SW 1271 (cell line): ENCODE results near the gene TSPO.

ENCODE experiments used
- DNase-seq, 2 experiments: peaks; one replicate each; lab custom pipeline; 2025; lab: John Stamatoyannopoulos, UW

TSPO gene

DNA sequence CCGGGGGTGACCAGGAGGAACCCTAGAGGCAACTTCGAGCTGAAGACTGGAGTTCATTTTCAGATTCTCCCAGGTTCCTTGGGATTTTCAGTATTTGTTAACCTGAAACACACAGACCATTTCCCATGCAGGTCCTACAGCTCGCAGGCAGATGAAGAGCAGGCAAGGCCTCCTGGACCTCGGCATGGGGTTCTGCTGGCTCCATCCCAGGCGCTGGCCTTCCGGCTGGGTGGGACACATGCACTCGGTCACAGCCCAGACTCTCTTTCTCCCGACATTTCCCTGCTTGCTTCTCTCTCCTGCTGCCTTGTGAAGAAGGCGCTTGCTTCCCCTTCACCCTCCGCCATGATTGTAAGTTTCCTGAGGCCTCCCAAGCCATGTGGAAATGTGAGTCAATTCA is 51.0 kb downstream of the TSPO start:
- DNase-seq = no peak

DNA sequence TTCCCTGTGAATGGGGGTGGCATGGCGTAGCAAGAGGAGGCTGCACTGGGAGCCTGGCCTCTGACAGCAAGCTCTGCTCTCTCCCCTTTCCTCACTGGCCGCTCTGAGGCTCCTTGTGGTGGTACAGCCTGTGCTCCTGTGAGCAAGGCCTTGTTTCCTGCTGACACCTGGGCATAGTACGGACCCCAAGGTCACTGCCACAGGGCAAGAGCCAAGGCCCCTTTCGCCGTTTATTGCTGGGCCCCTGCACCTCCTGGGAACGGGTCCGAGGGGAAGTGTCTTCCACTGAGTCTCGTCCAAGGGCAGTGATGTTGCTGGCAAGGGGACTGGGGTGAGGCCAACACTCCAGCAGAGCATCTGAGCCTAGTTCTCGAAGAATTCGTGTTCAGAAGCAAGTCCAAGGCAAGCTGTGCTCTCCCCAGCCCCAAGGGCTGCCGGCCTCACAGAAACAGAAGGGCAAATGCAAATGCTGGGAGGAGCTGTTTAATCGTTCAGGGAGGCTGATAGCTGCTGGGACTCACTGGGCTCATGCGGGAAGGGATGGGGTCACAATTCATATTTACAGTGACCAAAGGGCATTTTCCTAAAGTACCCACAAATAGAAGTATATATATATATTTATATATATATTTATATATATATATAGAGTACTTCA is 51.5 kb downstream of the TSPO start:
- no peak for DNase-seq

DNA sequence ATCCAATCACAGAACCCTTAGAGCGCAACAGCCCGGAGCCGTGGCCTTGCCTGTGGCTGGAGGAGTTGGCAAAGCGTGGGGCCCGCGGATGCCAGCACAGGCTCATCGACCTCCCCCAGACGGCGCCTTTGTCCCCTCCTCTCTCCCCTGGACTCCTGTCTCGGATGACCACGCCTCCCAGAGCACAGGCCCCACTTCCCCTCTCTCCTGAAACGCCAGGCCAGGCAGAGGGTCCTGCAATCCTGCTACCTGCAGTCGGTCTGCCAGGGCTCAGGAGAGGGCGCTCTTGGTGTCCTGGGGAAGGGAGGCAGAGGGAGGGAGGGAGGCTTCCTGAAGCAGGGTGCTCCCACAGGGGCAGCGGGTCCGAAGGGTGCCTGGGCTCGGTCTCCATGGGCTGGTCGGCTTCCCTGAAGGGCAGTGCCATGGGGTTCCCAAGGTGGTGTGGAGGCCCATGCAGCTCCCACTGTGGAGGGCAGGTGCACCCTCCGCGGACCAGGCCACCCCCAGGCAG is 52.2 kb downstream of the TSPO start:
- no peak for DNase-seq

- no peak for DNase-seq
These were observed 53.9 kb downstream of the TSPO start for GRCh38 chr22:43205261-43205691.

GRCh38 chr22:43205748-43206508 is 54.6 kb downstream of the TSPO start:
- no peak for DNase-seq

DNA sequence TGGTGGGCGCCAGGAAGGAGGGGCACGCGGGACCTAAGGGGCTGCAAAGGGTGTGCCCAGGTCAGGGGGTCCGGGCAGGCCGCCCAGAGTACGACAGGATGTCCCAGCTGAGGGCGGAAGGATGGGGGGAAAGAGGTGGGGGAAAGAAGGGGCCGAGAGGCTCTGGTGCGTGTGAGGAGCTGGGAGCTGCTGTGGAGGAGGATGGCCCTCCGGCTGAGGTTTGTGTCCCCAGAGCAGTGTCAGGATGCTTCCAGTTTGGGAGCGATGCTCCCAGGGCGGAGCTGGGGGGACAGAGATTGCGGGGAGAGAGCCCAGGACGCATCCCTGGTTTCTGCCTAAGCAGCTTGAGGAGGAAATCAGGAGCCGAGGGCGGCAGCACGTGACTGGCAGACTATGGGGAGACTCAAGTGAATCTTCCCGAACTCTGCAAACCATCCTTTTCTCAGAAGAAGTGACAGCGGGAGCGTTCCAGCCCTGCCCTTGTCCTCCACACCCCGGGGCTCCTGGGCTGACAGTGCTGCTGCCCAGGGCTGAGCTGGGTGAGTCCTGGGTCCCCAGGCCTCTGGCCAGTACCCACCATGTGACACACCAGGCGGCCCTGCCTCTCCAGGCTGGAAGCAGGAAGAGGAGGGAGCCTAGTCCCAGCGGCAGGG is 55.3 kb downstream of the TSPO start:
- no peak for DNase-seq

DNA sequence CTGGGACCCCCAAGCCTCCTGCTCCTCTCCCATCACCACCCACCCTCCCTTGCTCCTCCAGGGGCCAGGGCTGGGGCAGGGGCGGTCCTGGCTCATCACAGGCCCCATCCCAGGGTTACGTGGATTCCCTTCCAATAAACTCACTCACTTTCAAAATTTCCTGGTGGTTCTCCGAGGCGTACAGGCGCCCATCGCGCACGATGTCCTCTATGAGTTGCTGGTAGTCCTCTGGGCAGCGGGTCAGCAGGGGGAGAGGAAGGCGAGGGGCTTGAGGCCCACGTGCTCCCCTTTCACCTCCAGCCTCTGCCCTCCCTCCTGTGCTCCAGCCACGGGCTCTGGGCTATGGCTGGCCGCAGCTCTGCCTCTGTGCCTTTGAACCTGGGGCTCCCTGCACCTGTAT is 56.0 kb downstream of the TSPO start:
- no peak for DNase-seq

DNA sequence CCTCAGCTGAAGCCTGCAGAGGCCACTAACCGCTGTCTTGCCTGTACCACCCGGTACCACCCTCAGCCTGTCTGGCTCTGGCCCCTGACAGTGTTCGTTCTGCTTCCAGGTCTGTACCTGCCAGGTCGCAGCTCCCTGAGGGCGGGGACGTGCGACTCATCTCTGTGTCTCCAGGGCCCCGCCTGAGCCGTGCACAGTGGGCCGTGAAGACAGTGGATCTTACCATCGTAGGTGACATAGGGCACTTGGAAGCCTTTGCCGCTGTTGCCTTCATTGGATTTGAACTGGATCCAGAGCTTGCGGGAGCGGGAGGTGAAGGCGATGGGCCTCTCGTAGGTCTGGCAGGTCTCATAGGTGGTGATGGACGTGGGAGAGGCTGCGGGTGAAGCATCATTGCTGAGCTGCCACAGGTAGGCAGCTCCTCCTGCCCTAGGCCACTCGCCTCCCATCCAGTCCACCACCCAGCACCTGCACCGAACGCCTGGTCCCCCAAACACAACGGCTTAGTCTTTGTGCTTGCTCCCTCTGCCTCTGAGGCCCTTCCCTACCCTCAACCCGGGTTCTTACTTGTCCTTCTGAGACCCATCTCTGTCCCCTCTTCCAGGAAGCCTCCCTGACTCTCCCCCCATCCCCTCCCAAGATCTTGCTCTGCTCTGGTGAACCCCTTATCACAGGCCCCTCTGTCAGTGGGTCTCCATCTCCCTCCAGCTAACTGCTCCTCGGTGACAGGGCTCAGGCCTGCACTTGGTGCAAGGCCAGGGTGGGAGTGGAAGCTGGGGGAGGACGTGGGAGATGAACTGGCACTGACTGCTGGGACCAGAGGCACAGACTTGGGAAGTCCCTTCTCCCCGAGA is 56.7 kb downstream of the TSPO start:
- DNase-seq = no peak

GRCh38 chr22:43208703-43209522 is 57.6 kb downstream of the TSPO start:
- no peak for DNase-seq

- no peak for DNase-seq
These were observed 58.1 kb downstream of the TSPO start for GRCh38 chr22:43209523-43209890.

GRCh38 chr22:43209971-43210370 is 58.6 kb downstream of the TSPO start:
- no peak for DNase-seq

DNA sequence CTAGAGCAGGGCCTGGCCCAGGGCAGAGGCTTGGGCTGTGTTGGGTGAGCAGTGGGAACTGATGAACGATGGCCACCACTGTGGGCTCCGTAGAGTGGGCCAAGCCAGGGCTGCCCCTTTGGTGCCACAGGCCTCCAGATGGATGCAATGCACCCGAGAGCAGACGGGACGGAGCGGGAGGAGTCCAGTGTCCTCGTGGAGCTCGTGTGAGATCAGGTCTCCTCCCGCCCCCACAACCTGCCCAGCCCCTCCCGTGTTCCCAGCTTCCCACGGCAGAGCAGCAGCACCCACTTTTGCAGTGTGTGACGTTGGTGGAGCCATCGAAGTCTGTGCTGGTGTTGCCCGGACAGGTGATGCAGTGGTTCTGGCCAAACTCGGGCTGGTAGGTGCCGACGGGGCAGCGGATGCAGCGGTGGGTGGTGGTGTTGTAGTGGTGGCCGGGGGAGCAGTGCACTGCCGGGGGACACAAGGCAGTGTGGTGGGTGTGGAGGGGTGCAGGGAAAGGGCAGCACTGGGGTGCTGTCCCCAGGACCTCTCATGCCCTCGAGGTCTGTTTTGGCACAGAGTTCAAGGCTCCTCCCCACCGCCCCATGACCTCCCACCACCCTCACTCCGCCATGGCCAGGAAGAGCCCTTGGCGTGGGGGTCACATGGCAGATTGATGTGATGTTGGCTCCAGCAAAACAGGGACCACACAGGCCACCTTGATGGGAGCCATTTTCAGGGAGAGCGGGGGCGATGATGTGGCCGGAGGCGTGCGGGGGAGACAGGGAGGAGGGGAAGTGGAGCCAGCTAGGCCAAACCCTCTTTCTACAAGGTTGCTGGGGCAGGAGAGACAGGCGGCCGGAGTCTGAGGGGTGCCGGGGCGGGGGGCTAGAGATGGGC is 59.5 kb downstream of the TSPO start:
- no peak for DNase-seq

- no peak for DNase-seq
These were observed 60.6 kb downstream of the TSPO start for GRCh38 chr22:43211941-43212433.

DNA sequence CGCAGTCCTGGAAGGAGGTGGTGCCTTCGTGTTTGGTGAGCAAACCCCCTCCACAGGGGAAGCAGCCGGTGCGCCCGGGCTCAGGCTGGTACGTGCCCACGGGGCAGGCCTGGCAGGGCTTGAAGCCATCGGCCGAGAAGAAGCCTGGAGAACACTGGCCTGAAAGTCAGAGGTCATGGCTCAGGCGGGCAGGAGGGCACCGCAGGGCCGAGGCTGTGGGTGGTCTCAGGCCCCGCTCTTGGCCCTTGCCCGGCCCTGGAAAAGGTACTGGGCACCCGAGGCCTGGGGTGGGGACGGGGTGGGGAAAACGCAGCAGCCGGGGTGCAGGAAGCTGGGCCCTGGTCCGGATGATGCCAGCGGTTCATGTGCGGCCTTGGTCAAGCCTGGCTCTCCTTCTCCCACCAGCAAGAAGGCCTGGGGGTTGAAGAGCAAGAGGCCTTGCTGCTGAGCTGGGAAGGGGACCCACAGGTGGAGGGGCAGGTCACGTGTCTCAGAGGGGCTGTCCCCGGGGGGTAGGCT is 61.1 kb downstream of the TSPO start:
- DNase-seq = no peak
